ENCODE measurements around the gene CNBD2.

DNA sequence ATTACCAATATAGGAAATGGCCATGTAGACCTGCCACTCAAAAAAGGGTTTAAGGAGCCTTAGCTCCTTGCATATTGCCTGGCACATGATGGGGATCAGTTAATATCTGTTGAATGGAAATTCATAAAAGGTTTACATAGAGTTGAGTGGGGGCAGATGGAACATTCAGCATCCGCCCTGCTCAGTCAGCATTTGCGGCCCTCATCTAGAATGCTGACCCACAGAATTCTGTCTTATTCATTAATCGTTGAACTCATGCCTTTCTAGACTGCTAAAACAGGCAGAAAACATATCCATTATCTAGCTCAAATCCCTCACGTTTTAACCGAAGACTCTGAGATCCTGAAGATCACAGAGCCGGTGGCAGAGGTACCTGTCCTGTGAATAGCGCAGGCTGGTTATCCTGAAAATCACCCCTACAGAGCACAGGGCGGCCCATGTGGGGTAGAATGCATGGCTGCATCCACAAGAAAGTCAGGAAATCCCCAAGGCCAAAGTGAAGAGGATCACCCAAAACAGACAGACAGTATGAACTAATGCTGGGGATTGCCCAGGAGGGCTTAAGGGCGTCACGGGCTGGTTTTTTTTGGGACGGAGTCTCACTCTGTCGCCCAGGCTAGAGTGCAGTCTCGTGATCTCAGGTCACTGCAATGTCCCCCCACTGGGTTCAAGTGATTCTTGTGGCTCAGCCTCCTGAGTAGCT, 59.9 kb downstream of the CNBD2 start:
- TF ChIP-seq, protein P1, sequence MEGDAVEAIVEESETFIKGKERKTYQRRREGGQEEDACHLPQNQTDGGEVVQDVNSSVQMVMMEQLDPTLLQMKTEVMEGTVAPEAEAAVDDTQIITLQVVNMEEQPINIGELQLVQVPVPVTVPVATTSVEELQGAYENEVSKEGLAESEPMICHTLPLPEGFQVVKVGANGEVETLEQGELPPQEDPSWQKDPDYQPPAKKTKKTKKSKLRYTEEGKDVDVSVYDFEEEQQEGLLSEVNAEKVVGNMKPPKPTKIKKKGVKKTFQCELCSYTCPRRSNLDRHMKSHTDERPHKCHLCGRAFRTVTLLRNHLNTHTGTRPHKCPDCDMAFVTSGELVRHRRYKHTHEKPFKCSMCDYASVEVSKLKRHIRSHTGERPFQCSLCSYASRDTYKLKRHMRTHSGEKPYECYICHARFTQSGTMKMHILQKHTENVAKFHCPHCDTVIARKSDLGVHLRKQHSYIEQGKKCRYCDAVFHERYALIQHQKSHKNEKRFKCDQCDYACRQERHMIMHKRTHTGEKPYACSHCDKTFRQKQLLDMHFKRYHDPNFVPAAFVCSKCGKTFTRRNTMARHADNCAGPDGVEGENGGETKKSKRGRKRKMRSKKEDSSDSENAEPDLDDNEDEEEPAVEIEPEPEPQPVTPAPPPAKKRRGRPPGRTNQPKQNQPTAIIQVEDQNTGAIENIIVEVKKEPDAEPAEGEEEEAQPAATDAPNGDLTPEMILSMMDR (optimal IDR thresholded peaks at IDR 0.05 in 1 of 3, IDR thresholded peaks at IDR 0.05 in 1 of 3, conservative IDR thresholded peaks at IDR 0.05 in 1 of 3; ENCODE audit: extremely low read depth in 1 of 3, insufficient read depth in 2 of 3, low read length in 3 of 3) = no peak
- no peak for TF ChIP-seq EZH2 (IDR thresholded peaks at IDR 0.05; ENCODE audit: low read length)

Measured in keratinocyte (primary cell).